Gastrocnemius medialis (tissue), 4 donors: ENCODE results near the gene SCAANT1. TPM values are rescaled to one million over a fixed set of nuclear protein-coding genes. Genes with fewer than 3 reads are reported as not detected.

Experiments
- ATAC-seq, 2 donors: fragments of 150-250 bp; one replicate each; pipeline ENCODE4 v1.9.1; 2016
- DNase-seq, 2 donors: peaks; one replicate each; pipeline ENCODE4 v3.0.0-alpha.2; 2019
- H3K27ac ChIP-seq, 4 donors: fragments of 200-600 bp; sonication (generic); 1 replicate in 1 of 4; 2 replicates in 3 of 4; pipeline ENCODE4 v1.5.1; 2016 to 2018; ENCODE audit warnings: mild to moderate bottlenecking in 2 of 4, moderate library complexity in 1 of 4
- H3K27me3 ChIP-seq, 3 donors: fragments of 200-600 bp; sonication (generic) in 2 of 3; 1 replicate in 1 of 3; 2 replicates in 2 of 3; pipeline versions ENCODE4 v1.5.1 to v1.6.0; 2016 to 2019; ENCODE audit warnings: mild to moderate bottlenecking in 1 of 3, moderate library complexity in 1 of 3
- H3K36me3 ChIP-seq, 2 donors: fragments of 200-600 bp; sonication (generic) in 1 of 2; one replicate each; pipeline ENCODE4 v1.5.1; 2017 to 2018
- H3K4me1 ChIP-seq, 2 donors: fragments of 200-600 bp; sonication (generic) in 1 of 2; one replicate each; pipeline ENCODE4 v1.5.1; 2016 to 2017; ENCODE audit warnings: mild to moderate bottlenecking in 2 of 2
- H3K4me3 ChIP-seq, 4 donors: fragments of 200-600 bp; sonication (generic) in 3 of 4; 1 replicate in 1 of 4; 2 replicates in 3 of 4; pipeline ENCODE4 v1.5.1; 2016 to 2019; ENCODE audit warnings: mild to moderate bottlenecking in 2 of 4
- H3K9me3 ChIP-seq, 3 donors: fragments of 200-600 bp; sonication (generic) in 2 of 3; 1 replicate in 1 of 3; 2 replicates in 2 of 3; pipeline ENCODE4 v1.5.1; 2016 to 2019
- POLR2A ChIP-seq, 2 donors: fragments of 450-650 bp; IDR thresholded peaks; one replicate each; pipeline ENCODE4 v1.6.1; 2017; ENCODE audit warnings: antibody characterized with exemption in 2 of 2, mild to moderate bottlenecking in 2 of 2, moderate library complexity in 2 of 2
- in situ Hi-C, 4 donors: fragments of 200-750 bp; cut with MboI; loops; one replicate each; pipeline versions ENCODE4 v1.15.0 to v1.8.0; 2017; ENCODE audit warnings: low sequenced_read_pairs in 4 of 4
- intact Hi-C: fragments of 100-400 bp; cut with DNase I; formaldehyde crosslinking; loops from one replicate; pipeline ENCODE4 v1.15.1; 2023; ENCODE audit warnings: low total_unique reads
- total RNA-seq, 4 donors: library from RNA; depleted of rRNA; stranded (reverse); fragments of >200 nt; gene quantifications; one replicate each; pipeline versions ENCODE4 v1.1.0 to v1.2.3, GENCODE V29; 2016
- TF ChIP-seq, protein P1 (sequence below), 5 experiments: fragments of 450-650 bp in 3 of 5; fragments of 200-600 bp in 2 of 5; sonication (generic) in 2 of 5; IDR thresholded peaks in 4 of 5; conservative IDR thresholded peaks in 1 of 5; 1 replicate in 4 of 5; 2 replicates in 1 of 5; pipeline ENCODE4 v1.5.1; 2016 to 2019; ENCODE audit warnings: antibody characterized with exemption in 5 of 5, mild to moderate bottlenecking in 3 of 5, moderate library complexity in 3 of 5

SCAANT1 gene
- total RNA-seq, 4 donors from 2014 or later: not detected

DNA sequence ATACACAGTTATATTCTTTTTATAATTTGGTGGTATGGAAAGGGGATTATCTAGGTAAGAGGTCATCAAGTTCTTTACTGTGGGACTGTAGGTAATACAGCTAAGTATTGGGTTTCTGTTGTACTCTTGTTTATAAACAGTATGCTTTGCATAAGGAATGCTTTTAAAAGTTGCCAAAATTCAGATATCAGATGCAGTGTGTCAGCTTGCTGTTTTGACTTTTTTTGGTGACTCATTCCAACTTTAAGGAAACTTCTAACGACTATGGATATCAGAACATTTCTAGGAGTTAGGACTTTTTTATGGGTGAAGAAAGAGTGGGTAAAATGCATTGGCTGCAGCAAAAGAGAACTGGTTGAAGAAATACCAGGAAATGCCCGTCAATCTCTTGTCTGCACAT, 2.8 kb downstream of the SCAANT1 start:
- in situ Hi-C loops (loop anchor here in 1 of 4 donors (5.0 kb wide), 1 partner anchor 42 kb away; no protein-coding TSS in a partner anchor), intact Hi-C loops (no loop called here)
- no peak for DNase-seq
- Histone ChIP-seq H3K9me3 (no peaks in the 10 kb centered on the region), H3K27ac (no peak overlapping the region), H3K27me3 (no peaks in the 10 kb centered on the region), H3K4me3 (no peak overlapping the region), H3K36me3 (no peaks in the 10 kb centered on the region), H3K4me1 (peaks cover 25 to 32% of the 10 kb centered on the region in 2 donors)
- ATAC-seq: no peak
- TF ChIP-seq, protein P1, sequence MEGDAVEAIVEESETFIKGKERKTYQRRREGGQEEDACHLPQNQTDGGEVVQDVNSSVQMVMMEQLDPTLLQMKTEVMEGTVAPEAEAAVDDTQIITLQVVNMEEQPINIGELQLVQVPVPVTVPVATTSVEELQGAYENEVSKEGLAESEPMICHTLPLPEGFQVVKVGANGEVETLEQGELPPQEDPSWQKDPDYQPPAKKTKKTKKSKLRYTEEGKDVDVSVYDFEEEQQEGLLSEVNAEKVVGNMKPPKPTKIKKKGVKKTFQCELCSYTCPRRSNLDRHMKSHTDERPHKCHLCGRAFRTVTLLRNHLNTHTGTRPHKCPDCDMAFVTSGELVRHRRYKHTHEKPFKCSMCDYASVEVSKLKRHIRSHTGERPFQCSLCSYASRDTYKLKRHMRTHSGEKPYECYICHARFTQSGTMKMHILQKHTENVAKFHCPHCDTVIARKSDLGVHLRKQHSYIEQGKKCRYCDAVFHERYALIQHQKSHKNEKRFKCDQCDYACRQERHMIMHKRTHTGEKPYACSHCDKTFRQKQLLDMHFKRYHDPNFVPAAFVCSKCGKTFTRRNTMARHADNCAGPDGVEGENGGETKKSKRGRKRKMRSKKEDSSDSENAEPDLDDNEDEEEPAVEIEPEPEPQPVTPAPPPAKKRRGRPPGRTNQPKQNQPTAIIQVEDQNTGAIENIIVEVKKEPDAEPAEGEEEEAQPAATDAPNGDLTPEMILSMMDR (IDR thresholded peaks at IDR 0.05 in 4 of 5, conservative IDR thresholded peaks at IDR 0.05 in 1 of 5): no peak
- no peak for TF ChIP-seq POLR2A (IDR thresholded peaks at IDR 0.05)

GRCh38 chr3:63908776-63909175, 3.4 kb downstream of the SCAANT1 start:
- H3K9me3 ChIP-seq: no peaks in the 10 kb centered on the region
- DNase-seq (no peak), ATAC-seq (no peak)
- H3K27ac ChIP-seq: no peak overlapping the region
- TF ChIP-seq, protein P1 (IDR thresholded peaks at IDR 0.05 in 4 of 5, conservative IDR thresholded peaks at IDR 0.05 in 1 of 5): no peak
- intact Hi-C loops: no loop called here
- no peaks in the 10 kb centered on the region for H3K36me3 ChIP-seq
- in situ Hi-C loops: loop anchor here in 1 of 4 donors (5.0 kb wide), 1 partner anchor 41 kb away; no protein-coding TSS in a partner anchor
- H3K4me3 ChIP-seq: no peak overlapping the region
- peaks cover 18 to 27% of the 10 kb centered on the region in 2 donors for H3K4me1 ChIP-seq
- no peaks in the 10 kb centered on the region for H3K27me3 ChIP-seq

DNA sequence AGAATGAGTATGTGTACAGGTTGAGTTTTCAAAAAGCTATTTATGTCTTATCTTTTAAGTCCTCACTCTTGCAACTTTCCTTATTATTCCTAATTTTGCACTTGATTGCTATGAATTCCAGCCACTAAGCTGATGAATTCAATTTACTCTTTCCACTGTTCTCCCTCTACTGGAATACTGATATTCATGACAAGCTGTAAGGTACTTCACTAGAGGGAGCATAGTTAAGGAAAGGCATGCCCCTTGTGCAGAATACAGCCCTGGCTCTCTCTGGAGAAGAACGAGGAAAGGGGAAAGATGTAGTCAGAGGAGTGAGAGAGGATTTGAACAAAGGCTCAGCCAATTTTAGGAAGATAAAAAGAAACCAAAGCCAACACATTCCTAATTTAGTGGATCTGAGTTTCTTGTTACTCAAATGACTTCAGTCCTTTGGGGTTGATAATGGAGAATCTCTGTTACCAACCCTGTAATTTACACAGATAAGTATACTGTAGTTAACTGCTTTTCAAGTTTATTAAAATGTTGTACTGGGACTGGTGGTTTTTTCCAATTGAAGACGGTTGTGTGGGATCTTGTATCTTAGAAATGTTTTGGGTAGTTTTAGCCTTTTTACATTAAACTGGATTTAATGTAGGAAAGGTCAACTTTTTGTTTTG, 4.0 kb downstream of the SCAANT1 start:
- in situ Hi-C loops: loop anchor here in 1 of 4 donors (5.0 kb wide), 1 partner anchor 41 kb away; no protein-coding TSS in a partner anchor
- DNase-seq: no peak

GRCh38 chr3:63905731-63906620, 6.2 kb downstream of the SCAANT1 start:
- TF ChIP-seq, protein P1 (IDR thresholded peaks at IDR 0.05 in 4 of 5, conservative IDR thresholded peaks at IDR 0.05 in 1 of 5): no peak
- no peak for TF ChIP-seq POLR2A (IDR thresholded peaks at IDR 0.05)
- no peaks in the 10 kb centered on the region for H3K9me3 ChIP-seq
- H3K4me1 ChIP-seq: peaks cover 3 to 14% of the 10 kb centered on the region in 2 donors
- no peaks in the 10 kb centered on the region for H3K27me3 ChIP-seq
- no peak overlapping the region for H3K4me3 ChIP-seq
- DNase-seq: no peak
- intact Hi-C loops (no loop called here), in situ Hi-C loops (loop anchor here in 1 of 4 donors (5.0 kb wide), 1 partner anchor 39 kb away; no protein-coding TSS in a partner anchor)
- H3K27ac ChIP-seq: no peak overlapping the region
- H3K36me3 ChIP-seq: no peaks in the 10 kb centered on the region
- ATAC-seq: no peak

More for the DNA sequence above, 4.0 kb downstream of the SCAANT1 start:
- H3K36me3 ChIP-seq: no peaks in the 10 kb centered on the region
- no peak for ATAC-seq
- TF ChIP-seq, protein P1 (IDR thresholded peaks at IDR 0.05 in 4 of 5, conservative IDR thresholded peaks at IDR 0.05 in 1 of 5): no peak
- no peak for TF ChIP-seq POLR2A (IDR thresholded peaks at IDR 0.05)
- H3K27ac ChIP-seq: no peak overlapping the region
- no peaks in the 10 kb centered on the region for H3K27me3 ChIP-seq
- H3K9me3 ChIP-seq: no peaks in the 10 kb centered on the region
- no peak overlapping the region for H3K4me3 ChIP-seq
- intact Hi-C loops: no loop called here
- H3K4me1 ChIP-seq: peaks cover 13 to 23% of the 10 kb centered on the region in 2 donors
